GM18498 (cell line): ENCODE results near the gene REEP6.
"Not testable (repeated sequence)": the region's sequence is repeated elsewhere in the genome, so short reads cannot be mapped to it uniquely, and the experiment has no call there.

Experiments used
- ATAC-seq: cut with Tn5 transposase; IDR thresholded peaks from one replicate; pipeline ENCODE4 v1.9.1; 2021; ENCODE audit warnings: mild to moderate bottlenecking, moderate library complexity; ENCODE audit not compliant: unreplicated experiment

REEP6 gene

GRCh38 chr19:1505991-1506881 lies 15.3 kb downstream of the REEP6 start:
- ATAC-seq, result no peak

- no peak for ATAC-seq
Measured at GRCh38 chr19:1507192-1507660, 16.2 kb downstream of the REEP6 start.

- no peak for ATAC-seq
Measured at GRCh38 chr19:1507763-1508506, 17.0 kb downstream of the REEP6 start.

- no peak for ATAC-seq
Measured at GRCh38 chr19:1508507-1508856, 17.5 kb downstream of the REEP6 start.

GRCh38 chr19:1509602-1510441 lies 18.8 kb downstream of the REEP6 start:
- no peak for ATAC-seq

GRCh38 chr19:1510442-1510806 lies 19.4 kb downstream of the REEP6 start:
- no peak for ATAC-seq

GRCh38 chr19:1510807-1511206 lies 19.8 kb downstream of the REEP6 start:
- ATAC-seq, result no peak

GRCh38 chr19:1511318-1512317 lies 20.6 kb downstream of the REEP6 start:
- no peak for ATAC-seq

GRCh38 chr19:1512671-1513498 lies 21.9 kb downstream of the REEP6 start, which contains the start of gene ADAMTSL5:
Gene ADAMTSL5, minus strand, starts transcription at chr19:1513019. Its CDS starts 2,076 bp downstream, at chr19:1510943.
- ATAC-seq, result no peak

- ATAC-seq, result no peak
Measured at GRCh38 chr19:1513499-1514294, 22.7 kb downstream of the REEP6 start.

GRCh38 chr19:1514295-1514661 lies 23.3 kb downstream of the REEP6 start:
- no peak for ATAC-seq

- ATAC-seq, result no peak
Measured at GRCh38 chr19:1514986-1515721, 24.2 kb downstream of the REEP6 start.

GRCh38 chr19:1516395-1516753 lies 25.4 kb downstream of the REEP6 start:
- ATAC-seq, result no peak

GRCh38 chr19:1518471-1518870 lies 27.5 kb downstream of the REEP6 start:
- ATAC-seq, result no peak

- ATAC-seq, result not testable (repeated sequence)
Measured at GRCh38 chr19:1519802-1520201, 28.8 kb downstream of the REEP6 start.

GRCh38 chr19:1520203-1520780 lies 29.3 kb downstream of the REEP6 start:
- ATAC-seq, result no peak

GRCh38 chr19:1521636-1522035 lies 30.7 kb downstream of the REEP6 start:
- no peak for ATAC-seq
